Esophagus squamous epithelium (tissue), 4 donors: ENCODE measurements around the gene ADAP1.

ENCODE experiments used
- POLR2A ChIP-seq, 4 donors: fragments of 450-650 bp; IDR thresholded peaks; one replicate each; pipeline ENCODE4 v1.6.1; 2017; ENCODE audit warnings: antibody characterized with exemption in 4 of 4, mild to moderate bottlenecking in 4 of 4, moderate library complexity in 3 of 4
- TF ChIP-seq, protein P1 (sequence below), 6 experiments: fragments of 450-650 bp in 4 of 6; fragments of 200-600 bp in 2 of 6; sonication (generic) in 2 of 6; IDR thresholded peaks; one replicate each; pipeline ENCODE4 v1.5.1; 2016 to 2019; ENCODE audit warnings: antibody characterized with exemption in 6 of 6, mild to moderate bottlenecking in 4 of 6, moderate library complexity in 4 of 6

DNA sequence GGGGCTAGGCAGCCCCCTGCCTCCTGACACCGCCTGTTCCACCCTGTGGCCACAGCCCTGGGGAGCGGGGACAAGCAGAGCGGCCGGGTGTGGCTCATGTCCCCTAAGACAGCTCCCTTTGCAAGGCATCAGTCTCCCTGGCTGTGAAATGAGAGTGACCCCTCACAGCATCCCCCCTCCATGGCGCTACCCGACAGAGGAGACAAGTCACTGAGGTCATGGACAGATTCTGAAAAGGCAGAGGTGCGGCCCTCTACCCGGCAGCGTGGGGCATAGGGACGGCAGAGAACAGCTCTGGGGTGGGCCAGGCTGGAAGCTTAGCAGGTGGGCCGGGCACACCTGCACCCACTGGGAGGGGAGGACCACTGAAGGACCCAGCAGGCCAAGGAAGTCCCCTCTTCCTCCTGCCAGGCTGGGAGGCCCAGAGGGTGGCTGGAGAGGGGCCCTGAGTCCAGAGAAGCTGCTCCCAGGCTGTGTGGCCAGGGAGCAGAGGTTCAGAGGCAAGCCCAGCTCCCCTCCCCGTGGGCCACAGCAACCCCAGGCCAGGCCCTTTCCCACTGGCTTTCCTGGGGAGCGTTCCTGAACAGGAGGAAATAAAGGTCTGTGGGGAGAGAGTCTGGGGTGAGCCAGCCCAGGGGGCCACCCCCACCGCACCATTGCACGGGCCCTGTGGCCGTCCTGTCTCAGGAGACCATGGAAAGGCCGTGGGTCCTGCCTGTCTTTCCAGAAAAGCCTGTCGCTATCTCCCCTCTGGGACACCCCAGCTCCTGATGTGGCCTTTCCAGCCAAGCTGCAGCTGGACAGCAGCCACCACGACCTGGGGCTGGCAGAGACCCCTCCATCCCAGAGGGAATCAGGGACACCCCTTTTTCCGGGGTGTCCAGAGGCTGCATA lies 1.7 kb downstream of the ADAP1 start:
- no peak for TF ChIP-seq POLR2A (IDR thresholded peaks at IDR 0.05)
- TF ChIP-seq, protein P1, sequence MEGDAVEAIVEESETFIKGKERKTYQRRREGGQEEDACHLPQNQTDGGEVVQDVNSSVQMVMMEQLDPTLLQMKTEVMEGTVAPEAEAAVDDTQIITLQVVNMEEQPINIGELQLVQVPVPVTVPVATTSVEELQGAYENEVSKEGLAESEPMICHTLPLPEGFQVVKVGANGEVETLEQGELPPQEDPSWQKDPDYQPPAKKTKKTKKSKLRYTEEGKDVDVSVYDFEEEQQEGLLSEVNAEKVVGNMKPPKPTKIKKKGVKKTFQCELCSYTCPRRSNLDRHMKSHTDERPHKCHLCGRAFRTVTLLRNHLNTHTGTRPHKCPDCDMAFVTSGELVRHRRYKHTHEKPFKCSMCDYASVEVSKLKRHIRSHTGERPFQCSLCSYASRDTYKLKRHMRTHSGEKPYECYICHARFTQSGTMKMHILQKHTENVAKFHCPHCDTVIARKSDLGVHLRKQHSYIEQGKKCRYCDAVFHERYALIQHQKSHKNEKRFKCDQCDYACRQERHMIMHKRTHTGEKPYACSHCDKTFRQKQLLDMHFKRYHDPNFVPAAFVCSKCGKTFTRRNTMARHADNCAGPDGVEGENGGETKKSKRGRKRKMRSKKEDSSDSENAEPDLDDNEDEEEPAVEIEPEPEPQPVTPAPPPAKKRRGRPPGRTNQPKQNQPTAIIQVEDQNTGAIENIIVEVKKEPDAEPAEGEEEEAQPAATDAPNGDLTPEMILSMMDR (IDR thresholded peaks at IDR 0.05): no peak
